ENCODE data around the gene ZSCAN21. TPM values are rescaled to one million over a fixed set of nuclear protein-coding genes. Genes with fewer than 3 reads are reported as not detected.

Gene ZSCAN21
- total RNA-seq, 1 donor from 2014 or later: 8.4 TPM

- TF ChIP-seq CTCF (IDR thresholded peaks at IDR 0.05): no peak
- DNase-seq (no peak), ATAC-seq (no peak)
- peaks cover 13% of the 10 kb centered on the region for H3K4me1 ChIP-seq
- intact Hi-C loops (cut with DNase I): no loop called here
- peaks cover 79% of the 10 kb centered on the region for H3K36me3 ChIP-seq
- no peaks in the 10 kb centered on the region for H3K27me3 ChIP-seq (ENCODE audit: low read depth)
- no peaks in the 10 kb centered on the region for H3K9me3 ChIP-seq
- H3K4me3 ChIP-seq: no peak overlapping the region
- H3K27ac ChIP-seq: no peak overlapping the region
Observed at GRCh38 chr7:100033526-100033925, 16.0 kb upstream of the ZSCAN21 start.

GRCh38 chr7:100034871-100035510 is 14.6 kb upstream of the ZSCAN21 start:
- no peaks in the 10 kb centered on the region for H3K27me3 ChIP-seq (ENCODE audit: low read depth)
- no peak for DNase-seq
- no peak for TF ChIP-seq CTCF (IDR thresholded peaks at IDR 0.05)
- no peak overlapping the region for H3K27ac ChIP-seq
- H3K4me3 ChIP-seq: no peak overlapping the region
- H3K36me3 ChIP-seq: peaks cover 64% of the 10 kb centered on the region
- intact Hi-C loops (cut with DNase I): no loop called here
- no peak for ATAC-seq
- peaks cover 13% of the 10 kb centered on the region for H3K4me1 ChIP-seq
- no peaks in the 10 kb centered on the region for H3K9me3 ChIP-seq

GRCh38 chr7:100035876-100036275 is 13.7 kb upstream of the ZSCAN21 start:
- no peak for TF ChIP-seq CTCF (IDR thresholded peaks at IDR 0.05)
- Histone ChIP-seq H3K4me1 (peaks cover 13% of the 10 kb centered on the region), H3K27ac (no peak overlapping the region), H3K27me3 (ENCODE audit: low read depth) (no peaks in the 10 kb centered on the region), H3K4me3 (no peak overlapping the region), H3K36me3 (peaks cover 56% of the 10 kb centered on the region), H3K9me3 (no peaks in the 10 kb centered on the region)
- ATAC-seq (no peak), DNase-seq (no peak)
- intact Hi-C loops (cut with DNase I): no loop called here

- DNase-seq (no peak), ATAC-seq (no peak)
- TF ChIP-seq CTCF (IDR thresholded peaks at IDR 0.05): no peak
- H3K27ac ChIP-seq: no peak overlapping the region
- peaks cover 13% of the 10 kb centered on the region for H3K4me1 ChIP-seq
- no peaks in the 10 kb centered on the region for H3K27me3 ChIP-seq (ENCODE audit: low read depth)
- no peaks in the 10 kb centered on the region for H3K9me3 ChIP-seq
- H3K4me3 ChIP-seq: no peak overlapping the region
- intact Hi-C loops (cut with DNase I): no loop called here
- peaks cover 33% of the 10 kb centered on the region for H3K36me3 ChIP-seq
Observed at GRCh38 chr7:100038326-100038725, 11.2 kb upstream of the ZSCAN21 start.

GRCh38 chr7:100040575-100040974 is 9.0 kb upstream of the ZSCAN21 start:
- no peak for TF ChIP-seq CTCF (IDR thresholded peaks at IDR 0.05)
- H3K4me3 ChIP-seq: no peak overlapping the region
- no peaks in the 10 kb centered on the region for H3K9me3 ChIP-seq
- DNase-seq (no peak), ATAC-seq (no peak)
- H3K27ac ChIP-seq: no peak overlapping the region
- peaks cover 13% of the 10 kb centered on the region for H3K4me1 ChIP-seq
- peaks cover 11% of the 10 kb centered on the region for H3K36me3 ChIP-seq
- intact Hi-C loops (cut with DNase I): no loop called here
- H3K27me3 ChIP-seq (ENCODE audit: low read depth): no peaks in the 10 kb centered on the region
